ENCODE data around the gene TEDC2.

The TEDC2 gene

DNA sequence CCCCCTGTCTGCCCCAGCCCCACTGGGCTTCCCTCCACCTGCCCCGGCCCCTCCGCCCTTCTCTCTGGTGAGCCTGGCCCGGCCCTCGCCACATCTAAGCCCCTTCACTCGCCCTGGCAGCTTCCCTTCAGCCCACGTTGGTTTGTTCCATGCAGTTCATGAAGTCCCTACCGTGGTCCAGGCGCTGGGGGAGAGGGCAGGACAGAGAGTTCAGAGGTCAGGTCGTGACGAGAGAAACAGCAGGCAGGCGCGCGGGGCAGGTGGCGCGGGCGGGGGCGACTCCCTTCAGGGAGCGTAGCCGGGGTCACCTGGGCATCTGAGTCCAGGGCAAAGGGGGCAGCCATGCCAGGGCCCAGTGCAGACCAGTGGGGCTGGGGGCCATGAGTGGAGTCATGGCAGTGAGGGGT, 8.9 kb upstream of the TEDC2 start:
- no peak for DNase-seq (ENCODE audit: low spot score in 2 of 2)
- Histone ChIP-seq H3K9me3 (no peaks in the 10 kb centered on the region), H3K4me1 (no peaks in the 10 kb centered on the region), H3K36me3 (replicated peaks) (peaks cover 91% of the 10 kb centered on the region), H3K4me3 (no peak overlapping the region), H3K27me3 (ENCODE audit: low read depth) (no peaks in the 10 kb centered on the region)
- in situ Hi-C loops (cut with MboI; ENCODE audit: low sequenced_read_pairs), result no loop called here

DNA sequence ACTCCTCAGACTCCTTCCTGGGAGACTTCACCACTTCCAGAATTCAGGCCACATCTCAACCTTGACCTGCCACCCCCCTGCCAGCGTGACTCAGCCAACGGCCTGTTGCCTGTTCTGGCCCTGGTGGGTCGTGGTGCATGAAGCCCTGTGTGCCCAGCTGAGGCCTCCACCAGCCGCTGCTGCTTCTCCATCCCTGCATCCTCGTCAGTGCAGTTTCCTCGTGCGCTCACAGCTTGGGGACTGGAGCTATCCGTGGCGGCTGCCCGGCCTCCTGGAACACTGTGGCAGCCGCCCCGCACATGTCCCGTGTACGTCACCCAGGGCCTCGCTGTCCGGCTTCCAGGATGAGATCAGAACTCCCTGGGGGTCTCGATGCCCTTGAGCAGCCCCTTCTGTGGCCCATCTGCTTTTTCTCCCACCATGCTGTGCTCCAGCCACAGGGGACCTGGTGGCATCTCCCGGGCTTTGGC, 8.0 kb upstream of the TEDC2 start:
- H3K9me3 ChIP-seq, result no peaks in the 10 kb centered on the region
- H3K4me3 ChIP-seq, result no peak overlapping the region
- H3K36me3 ChIP-seq (replicated peaks), result peaks cover 91% of the 10 kb centered on the region
- DNase-seq (ENCODE audit: low spot score in 2 of 2), result no peak
- no peaks in the 10 kb centered on the region for H3K27me3 ChIP-seq (ENCODE audit: low read depth)
- H3K4me1 ChIP-seq, result no peaks in the 10 kb centered on the region
- in situ Hi-C loops (cut with MboI; ENCODE audit: low sequenced_read_pairs), result no loop called here

- in situ Hi-C loops (cut with MboI; ENCODE audit: low sequenced_read_pairs), result no loop called here
- Histone ChIP-seq H3K27me3 (ENCODE audit: low read depth) (no peaks in the 10 kb centered on the region), H3K36me3 (replicated peaks) (peaks cover 93% of the 10 kb centered on the region), H3K4me1 (no peaks in the 10 kb centered on the region), H3K9me3 (no peaks in the 10 kb centered on the region), H3K4me3 (no peak overlapping the region)
- DNase-seq (ENCODE audit: low spot score in 2 of 2), result no peak
Observed at GRCh38 chr16:2452650-2453049, 7.3 kb upstream of the TEDC2 start.

GRCh38 chr16:2455081-2455845, 4.6 kb upstream of the TEDC2 start:
- no peak overlapping the region for H3K4me3 ChIP-seq
- peaks cover 78% of the 10 kb centered on the region for H3K36me3 ChIP-seq (replicated peaks)
- in situ Hi-C loops (cut with MboI; ENCODE audit: low sequenced_read_pairs), result no loop called here
- no peaks in the 10 kb centered on the region for H3K27me3 ChIP-seq (ENCODE audit: low read depth)
- H3K9me3 ChIP-seq, result no peaks in the 10 kb centered on the region
- H3K4me1 ChIP-seq, result peaks cover 6% of the 10 kb centered on the region
- no peak for DNase-seq (ENCODE audit: low spot score in 2 of 2)

GRCh38 chr16:2456551-2457153, 3.3 kb upstream of the TEDC2 start:
- in situ Hi-C loops (cut with MboI; ENCODE audit: low sequenced_read_pairs), result no loop called here
- H3K36me3 ChIP-seq (replicated peaks), result peaks cover 73% of the 10 kb centered on the region
- H3K9me3 ChIP-seq, result no peaks in the 10 kb centered on the region
- H3K4me3 ChIP-seq, result no peak overlapping the region
- H3K4me1 ChIP-seq, result peaks cover 17% of the 10 kb centered on the region
- no peaks in the 10 kb centered on the region for H3K27me3 ChIP-seq (ENCODE audit: low read depth)
- DNase-seq (ENCODE audit: low spot score in 2 of 2), result no peak

GRCh38 chr16:2457267-2457666, 2.6 kb upstream of the TEDC2 start:
- no peak for DNase-seq (ENCODE audit: low spot score in 2 of 2)
- Histone ChIP-seq H3K4me3 (no peak overlapping the region), H3K9me3 (no peaks in the 10 kb centered on the region), H3K4me1 (peaks cover 17% of the 10 kb centered on the region), H3K36me3 (replicated peaks) (peaks cover 73% of the 10 kb centered on the region), H3K27me3 (ENCODE audit: low read depth) (no peaks in the 10 kb centered on the region)
- in situ Hi-C loops (cut with MboI; ENCODE audit: low sequenced_read_pairs), result no loop called here

- H3K4me3 ChIP-seq, result no peak overlapping the region
- peaks cover 73% of the 10 kb centered on the region for H3K36me3 ChIP-seq (replicated peaks)
- in situ Hi-C loops (cut with MboI; ENCODE audit: low sequenced_read_pairs), result no loop called here
- H3K4me1 ChIP-seq, result peaks cover 17% of the 10 kb centered on the region
- DNase-seq (ENCODE audit: low spot score in 2 of 2), result no peak
- no peaks in the 10 kb centered on the region for H3K27me3 ChIP-seq (ENCODE audit: low read depth)
- no peaks in the 10 kb centered on the region for H3K9me3 ChIP-seq
Observed at GRCh38 chr16:2457946-2458345, 2.0 kb upstream of the TEDC2 start.

GRCh38 chr16:2458887-2459646, 842 bp upstream of the TEDC2 start:
- peak overlapping the region; percentile 58 for H3K4me3 ChIP-seq
- DNase-seq (ENCODE audit: low spot score in 2 of 2), result peak in 1 of 2 experiments; percentile 39
- H3K4me1 ChIP-seq, result peaks cover 17% of the 10 kb centered on the region
- no peaks in the 10 kb centered on the region for H3K9me3 ChIP-seq
- H3K27me3 ChIP-seq (ENCODE audit: low read depth), result no peaks in the 10 kb centered on the region
- in situ Hi-C loops (cut with MboI; ENCODE audit: low sequenced_read_pairs), result no loop called here
- H3K36me3 ChIP-seq (replicated peaks), result peaks cover 69% of the 10 kb centered on the region

GRCh38 chr16:2460391-2460713, 443 bp downstream of the TEDC2 start:
- in situ Hi-C loops (cut with MboI; ENCODE audit: low sequenced_read_pairs), result no loop called here
- H3K9me3 ChIP-seq, result no peaks in the 10 kb centered on the region
- H3K4me3 ChIP-seq, result peak overlapping the region; percentile 58
- H3K27me3 ChIP-seq (ENCODE audit: low read depth), result no peaks in the 10 kb centered on the region
- H3K4me1 ChIP-seq, result peaks cover 17% of the 10 kb centered on the region
- H3K36me3 ChIP-seq (replicated peaks), result peaks cover 58% of the 10 kb centered on the region
- DNase-seq (ENCODE audit: low spot score in 2 of 2), result no peak

DNA sequence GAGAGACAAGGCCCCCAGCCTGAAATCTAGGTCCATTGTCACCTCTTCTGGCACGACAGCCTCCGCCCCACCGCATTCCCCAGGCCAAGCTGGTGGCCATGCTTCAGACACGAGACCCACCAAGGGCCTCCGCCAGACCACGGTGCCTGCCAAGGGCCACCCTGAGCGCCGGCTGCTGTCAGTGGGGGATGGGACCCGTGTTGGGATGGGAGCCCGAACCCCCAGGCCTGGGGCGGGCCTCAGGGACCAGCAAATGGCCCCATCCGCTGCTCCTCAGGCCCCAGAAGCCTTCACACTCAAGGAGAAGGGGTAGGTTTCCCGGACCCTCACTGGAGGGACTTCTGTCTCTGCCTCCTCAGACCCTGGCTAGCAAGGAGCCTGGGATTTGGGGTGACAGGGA, 1.0 kb downstream of the TEDC2 start:
- in situ Hi-C loops (cut with MboI; ENCODE audit: low sequenced_read_pairs), result no loop called here
- Histone ChIP-seq H3K36me3 (replicated peaks) (peaks cover 52% of the 10 kb centered on the region), H3K4me3 (peak overlapping the region; percentile 58), H3K27me3 (ENCODE audit: low read depth) (no peaks in the 10 kb centered on the region), H3K4me1 (peaks cover 17% of the 10 kb centered on the region), H3K9me3 (no peaks in the 10 kb centered on the region)
- DNase-seq (ENCODE audit: low spot score in 2 of 2), result no peak

- in situ Hi-C loops (cut with MboI; ENCODE audit: low sequenced_read_pairs), result no loop called here
- Histone ChIP-seq H3K27me3 (ENCODE audit: low read depth) (no peaks in the 10 kb centered on the region), H3K9me3 (no peaks in the 10 kb centered on the region), H3K36me3 (replicated peaks) (peaks cover 39% of the 10 kb centered on the region), H3K4me3 (no peak overlapping the region), H3K4me1 (peaks cover 17% of the 10 kb centered on the region)
- DNase-seq (ENCODE audit: low spot score in 2 of 2), result no peak
Observed at GRCh38 chr16:2462031-2462866, 2.3 kb downstream of the TEDC2 start.

DNA sequence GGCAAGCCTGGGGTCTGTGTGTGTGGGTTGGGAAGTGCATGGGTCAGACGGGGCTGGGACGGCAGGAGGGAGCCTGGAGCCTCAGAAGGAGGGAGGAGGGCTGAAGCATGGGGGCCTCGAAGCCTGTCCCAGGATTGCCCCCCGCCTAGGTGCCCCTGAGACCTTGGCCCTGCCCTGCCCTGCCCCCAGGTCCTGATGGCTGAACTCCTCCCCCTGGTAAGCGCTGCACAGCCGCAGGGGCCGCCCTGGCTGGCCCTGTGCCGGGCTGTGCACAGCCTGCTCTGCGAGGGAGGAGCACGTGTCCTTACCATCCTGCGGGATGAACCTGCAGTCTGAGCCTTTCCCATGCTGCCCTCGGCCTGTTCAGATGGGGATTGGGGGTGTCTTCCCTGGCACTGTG, 4.4 kb downstream of the TEDC2 start:
- no peak overlapping the region for H3K4me3 ChIP-seq
- H3K9me3 ChIP-seq, result no peaks in the 10 kb centered on the region
- in situ Hi-C loops (cut with MboI; ENCODE audit: low sequenced_read_pairs), result no loop called here
- H3K4me1 ChIP-seq, result peaks cover 29% of the 10 kb centered on the region
- DNase-seq (ENCODE audit: low spot score in 2 of 2), result no peak
- peaks cover 27% of the 10 kb centered on the region for H3K36me3 ChIP-seq (replicated peaks)
- no peaks in the 10 kb centered on the region for H3K27me3 ChIP-seq (ENCODE audit: low read depth)

DNA sequence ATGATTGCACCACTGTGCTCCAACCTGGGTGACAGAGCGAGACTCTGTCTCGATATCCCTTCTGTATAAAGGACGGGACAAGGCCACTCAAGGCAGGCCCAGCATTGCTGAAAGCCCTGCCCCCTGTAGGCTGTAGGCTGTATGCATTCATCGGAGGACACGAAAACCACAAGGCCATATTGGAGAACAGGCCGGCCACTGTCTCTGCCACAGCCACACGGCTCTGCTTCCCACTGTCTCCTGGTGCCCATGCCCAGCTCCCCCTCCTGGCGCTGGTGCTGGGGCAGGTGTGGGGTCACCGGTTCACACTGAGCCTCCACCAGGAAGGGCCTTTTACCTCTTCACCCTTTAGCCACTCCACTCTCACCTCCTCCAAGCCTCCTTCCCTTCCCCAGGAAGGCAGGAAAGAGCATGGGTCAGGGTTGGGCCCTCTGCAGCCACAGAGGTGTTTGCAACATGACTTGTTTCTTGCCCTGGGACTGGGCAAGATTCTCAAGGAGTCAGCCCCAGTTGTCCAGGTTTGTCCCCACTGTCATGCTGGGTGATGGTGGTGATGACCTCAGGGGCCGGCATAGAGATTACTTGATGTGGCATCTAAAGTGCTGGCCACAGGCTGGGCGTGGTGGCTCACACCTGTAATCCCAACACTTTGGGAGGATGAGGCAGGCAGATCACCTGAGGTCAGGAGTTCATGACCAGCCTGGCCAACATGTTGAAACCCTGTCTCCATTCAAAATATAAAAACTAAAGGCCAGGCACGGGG, 5.9 kb downstream of the TEDC2 start:
- peaks cover 29% of the 10 kb centered on the region for H3K4me1 ChIP-seq
- no peak for DNase-seq (ENCODE audit: low spot score in 2 of 2)
- in situ Hi-C loops (cut with MboI; ENCODE audit: low sequenced_read_pairs), result no loop called here

More for the DNA sequence above, 5.9 kb downstream of the TEDC2 start:
- Histone ChIP-seq H3K27me3 (ENCODE audit: low read depth) (no peaks in the 10 kb centered on the region), H3K4me3 (no peak overlapping the region), H3K9me3 (no peaks in the 10 kb centered on the region), H3K36me3 (replicated peaks) (peaks cover 27% of the 10 kb centered on the region)

Data from HAP-1 (cell line).